ENCODE data around the gene TRMT61A.
A peak's percentile ranks its signal among the peaks of the same experiment; 100 is the strongest.

Gene TRMT61A

DNA sequence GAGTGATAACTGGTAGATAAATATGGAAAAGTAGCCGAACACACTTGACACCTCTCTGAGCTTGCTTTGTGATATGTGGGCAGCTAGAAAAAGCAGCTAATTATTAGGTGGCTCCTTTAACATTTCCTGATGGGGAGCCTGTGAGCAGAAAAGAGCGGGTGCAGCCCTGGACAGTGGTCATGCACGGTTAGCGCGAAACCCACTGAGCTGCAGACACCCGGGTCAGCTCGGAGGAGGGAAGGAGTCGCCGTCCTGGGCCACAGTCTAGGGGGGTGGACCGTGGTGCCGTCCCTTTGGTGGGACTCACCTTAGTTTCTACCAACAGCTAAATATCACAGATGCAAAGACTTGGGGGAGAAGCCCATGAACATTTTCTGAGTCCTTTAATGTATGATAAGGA lies 40.4 kb downstream of the TRMT61A start:
- no peak overlapping the region for H3K4me3 ChIP-seq (ENCODE audit: low read depth, low read length)
- in situ Hi-C loops (cut with HindIII; ENCODE audit: low pct_ligation_motif_present, low sequenced_read_pairs), result no loop called here
- DNase-seq, result no peak
- no peak overlapping the region for H3K27ac ChIP-seq
- peaks cover 11% of the 10 kb centered on the region for H3K36me3 ChIP-seq (replicated peaks)
- no peaks in the 10 kb centered on the region for H3K27me3 ChIP-seq (replicated peaks)
- TF ChIP-seq, protein P1, sequence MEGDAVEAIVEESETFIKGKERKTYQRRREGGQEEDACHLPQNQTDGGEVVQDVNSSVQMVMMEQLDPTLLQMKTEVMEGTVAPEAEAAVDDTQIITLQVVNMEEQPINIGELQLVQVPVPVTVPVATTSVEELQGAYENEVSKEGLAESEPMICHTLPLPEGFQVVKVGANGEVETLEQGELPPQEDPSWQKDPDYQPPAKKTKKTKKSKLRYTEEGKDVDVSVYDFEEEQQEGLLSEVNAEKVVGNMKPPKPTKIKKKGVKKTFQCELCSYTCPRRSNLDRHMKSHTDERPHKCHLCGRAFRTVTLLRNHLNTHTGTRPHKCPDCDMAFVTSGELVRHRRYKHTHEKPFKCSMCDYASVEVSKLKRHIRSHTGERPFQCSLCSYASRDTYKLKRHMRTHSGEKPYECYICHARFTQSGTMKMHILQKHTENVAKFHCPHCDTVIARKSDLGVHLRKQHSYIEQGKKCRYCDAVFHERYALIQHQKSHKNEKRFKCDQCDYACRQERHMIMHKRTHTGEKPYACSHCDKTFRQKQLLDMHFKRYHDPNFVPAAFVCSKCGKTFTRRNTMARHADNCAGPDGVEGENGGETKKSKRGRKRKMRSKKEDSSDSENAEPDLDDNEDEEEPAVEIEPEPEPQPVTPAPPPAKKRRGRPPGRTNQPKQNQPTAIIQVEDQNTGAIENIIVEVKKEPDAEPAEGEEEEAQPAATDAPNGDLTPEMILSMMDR (IDR thresholded peaks at IDR 0.05; ENCODE audit: low read depth, low read length, missing control alignments), result no peak

DNA sequence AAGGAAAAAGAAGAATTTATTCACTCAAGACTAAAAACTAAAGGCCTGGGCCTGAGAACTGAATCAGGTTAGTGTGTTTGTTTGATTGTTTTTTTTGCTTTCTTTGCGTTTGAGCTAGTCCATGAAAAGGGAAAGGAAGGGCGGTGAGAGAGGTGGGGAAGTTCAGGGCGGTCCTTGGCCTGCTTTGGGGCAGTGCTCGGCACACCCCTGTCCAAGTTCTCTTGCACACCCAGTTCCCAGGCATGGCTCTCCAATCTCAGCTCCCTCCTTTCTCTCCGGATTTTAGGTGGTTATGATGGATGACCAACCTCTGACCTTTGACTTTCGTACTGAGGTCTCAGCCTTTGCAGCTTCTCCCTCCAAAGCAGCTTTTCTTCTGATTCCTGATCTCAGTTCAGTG lies 45.1 kb downstream of the TRMT61A start:
- Histone ChIP-seq H3K4me3 (ENCODE audit: low read depth, low read length) (no peak overlapping the region), H3K27ac (no peak overlapping the region), H3K36me3 (replicated peaks) (peaks cover 29% of the 10 kb centered on the region), H3K27me3 (replicated peaks) (no peaks in the 10 kb centered on the region)
- DNase-seq, result no peak
- TF ChIP-seq, protein P1 (IDR thresholded peaks at IDR 0.05; ENCODE audit: low read depth, low read length, missing control alignments), result no peak
- in situ Hi-C loops (cut with HindIII; ENCODE audit: low pct_ligation_motif_present, low sequenced_read_pairs), result no loop called here

- TF ChIP-seq, protein P1 (IDR thresholded peaks at IDR 0.05; ENCODE audit: low read depth, low read length, missing control alignments), result no peak
- Histone ChIP-seq H3K27me3 (replicated peaks) (no peaks in the 10 kb centered on the region), H3K36me3 (replicated peaks) (peaks cover 29% of the 10 kb centered on the region), H3K27ac (no peak overlapping the region), H3K4me3 (ENCODE audit: low read depth, low read length) (no peak overlapping the region)
- DNase-seq, result no peak
- in situ Hi-C loops (cut with HindIII; ENCODE audit: low pct_ligation_motif_present, low sequenced_read_pairs), result no loop called here
These were observed 45.8 kb downstream of the TRMT61A start for GRCh38 chr14:103574707-103575285.

DNA sequence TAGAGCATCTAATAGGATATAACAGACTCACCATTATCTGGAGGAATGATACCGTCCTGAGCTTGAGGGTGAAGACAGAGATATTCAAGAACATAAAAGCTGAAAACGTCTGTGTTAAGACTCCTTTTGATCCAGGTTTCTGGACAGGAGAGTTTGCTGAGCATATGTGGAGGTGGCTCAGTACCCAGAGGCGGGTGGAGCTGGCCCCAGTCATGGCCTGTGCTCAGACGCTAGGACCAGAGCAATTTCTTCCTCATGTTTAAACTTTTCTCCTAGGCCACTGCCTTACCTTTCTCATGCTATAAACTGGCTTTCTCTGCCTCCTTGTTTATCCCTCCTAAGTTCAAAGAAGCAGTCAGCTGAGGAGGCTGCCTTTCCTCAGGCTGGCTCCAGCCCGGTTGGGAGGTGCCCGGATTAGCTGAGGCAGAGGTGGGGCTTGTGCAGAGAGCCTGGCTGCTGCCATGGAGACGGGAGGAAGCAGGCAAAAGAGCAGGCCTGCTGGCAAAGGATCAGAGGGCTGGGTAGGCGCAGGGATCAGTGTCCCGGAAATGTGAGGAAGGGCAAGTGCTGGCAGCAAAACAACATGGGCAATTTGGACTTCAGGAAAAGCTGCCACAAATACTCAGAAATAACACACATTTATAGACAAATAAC lies 47.5 kb downstream of the TRMT61A start:
- TF ChIP-seq, protein P1 (IDR thresholded peaks at IDR 0.05; ENCODE audit: low read depth, low read length, missing control alignments), result no peak
- peak; percentile 73 for DNase-seq
- in situ Hi-C loops (cut with HindIII; ENCODE audit: low pct_ligation_motif_present, low sequenced_read_pairs), result no loop called here
- peaks cover 29% of the 10 kb centered on the region for H3K36me3 ChIP-seq (replicated peaks)
- no peaks in the 10 kb centered on the region for H3K27me3 ChIP-seq (replicated peaks)
- no peak overlapping the region for H3K4me3 ChIP-seq (ENCODE audit: low read depth, low read length)
- H3K27ac ChIP-seq, result no peak overlapping the region

DNA sequence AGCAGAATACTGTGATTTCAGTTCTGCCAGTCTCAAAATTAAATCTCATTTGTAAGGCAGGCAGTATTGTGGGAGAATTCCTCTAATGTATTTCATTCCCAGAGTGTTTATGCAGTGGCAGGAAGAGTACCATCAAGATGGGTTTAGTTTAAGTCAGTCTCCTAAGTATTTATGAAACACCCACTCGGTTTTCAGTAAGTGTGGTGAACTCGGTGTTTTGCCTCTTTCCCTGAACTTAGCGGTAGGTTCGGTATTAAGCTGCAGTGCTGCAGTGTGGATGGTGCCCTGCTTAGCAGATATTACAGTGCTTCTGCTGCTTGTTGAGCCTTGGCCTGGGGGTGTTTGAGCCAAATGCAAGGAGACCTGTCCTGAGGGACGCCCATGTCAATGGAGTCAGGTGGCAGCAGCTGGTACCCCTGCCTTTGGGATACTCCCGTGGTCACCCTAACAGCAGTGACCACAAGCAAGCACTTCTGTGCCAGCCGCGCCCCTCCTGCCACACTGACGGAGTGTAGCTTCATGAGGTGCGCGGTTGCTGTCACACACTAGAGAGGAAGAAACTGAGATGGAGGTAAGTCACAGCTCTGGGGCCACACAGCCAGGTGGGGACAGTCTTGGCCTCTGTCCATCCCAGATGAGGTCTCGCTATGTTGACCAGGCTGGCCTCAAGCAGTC lies 49.5 kb downstream of the TRMT61A start:
- Histone ChIP-seq H3K27me3 (replicated peaks) (no peaks in the 10 kb centered on the region), H3K36me3 (replicated peaks) (peaks cover 30% of the 10 kb centered on the region), H3K4me3 (ENCODE audit: low read depth, low read length) (no peak overlapping the region), H3K27ac (no peak overlapping the region)
- TF ChIP-seq, protein P1 (IDR thresholded peaks at IDR 0.05; ENCODE audit: low read depth, low read length, missing control alignments), result no peak
- in situ Hi-C loops (cut with HindIII; ENCODE audit: low pct_ligation_motif_present, low sequenced_read_pairs), result no loop called here
- DNase-seq, result no peak

Data from brain microvascular endothelial cell (primary cell).